Activated CD4-positive, alpha-beta T cell treated with anti-CD3 and anti-CD28 coated beads, Interleukin-2, Interleukin-4, amounts not matched to agents 100 ng/mL and 50 ng/mL, durations not matched to agents 16 hours and 8 hours (primary cell): ENCODE measurements around the gene PAX7.
"Not testable (repeated sequence)": the region's sequence is repeated elsewhere in the genome, so short reads cannot be mapped to it uniquely, and the experiment has no call there.

ENCODE experiments used
- DNase-seq: peaks from one replicate; pipeline ENCODE4 v3.0.0-alpha.2; 2020; ENCODE audit warnings: low spot score

The PAX7 gene

DNA sequence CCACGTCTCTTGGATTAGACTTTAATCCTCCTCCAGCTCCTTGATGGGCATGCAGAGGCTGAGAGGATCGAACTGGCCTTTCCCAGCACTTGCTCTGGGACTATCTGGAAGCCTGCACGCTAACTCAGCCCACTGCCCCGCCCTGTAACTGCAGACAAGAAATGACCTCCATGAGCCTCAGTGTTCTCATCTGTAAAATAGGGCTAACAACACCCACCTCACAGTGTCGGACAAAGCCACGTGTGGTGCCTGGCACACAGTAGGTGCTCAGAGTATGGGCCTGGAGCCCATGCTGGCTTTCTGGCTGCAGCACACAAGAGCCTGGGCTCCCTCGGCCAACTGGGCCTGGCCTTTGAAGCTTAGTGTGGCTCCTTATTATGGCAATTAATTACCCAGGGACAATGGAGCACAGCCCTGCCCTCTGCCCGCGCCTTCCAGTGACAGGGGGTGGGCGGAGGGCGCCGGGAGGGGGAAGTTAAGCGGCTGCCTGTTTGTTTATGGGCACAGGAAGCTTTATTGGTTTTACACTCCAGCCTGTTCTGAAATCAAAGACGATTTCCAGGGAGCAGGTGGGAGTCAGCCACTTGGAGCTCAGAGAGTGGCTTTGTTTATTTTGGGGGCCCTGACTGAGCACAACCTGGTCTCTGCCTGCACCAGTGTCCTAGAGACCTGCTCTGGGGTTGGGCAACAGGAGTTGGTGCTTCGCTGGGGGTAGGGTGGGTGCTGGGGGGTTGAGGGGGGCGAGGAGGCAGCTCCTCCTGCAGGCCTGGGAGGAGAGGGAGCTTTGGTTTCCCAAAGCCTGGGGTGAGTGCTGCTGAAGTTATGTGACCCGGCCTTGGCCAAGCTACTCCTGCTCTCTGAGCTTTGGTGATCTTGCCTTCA is 31.0 kb downstream of the PAX7 start:
- DNase-seq = no peak

DNA sequence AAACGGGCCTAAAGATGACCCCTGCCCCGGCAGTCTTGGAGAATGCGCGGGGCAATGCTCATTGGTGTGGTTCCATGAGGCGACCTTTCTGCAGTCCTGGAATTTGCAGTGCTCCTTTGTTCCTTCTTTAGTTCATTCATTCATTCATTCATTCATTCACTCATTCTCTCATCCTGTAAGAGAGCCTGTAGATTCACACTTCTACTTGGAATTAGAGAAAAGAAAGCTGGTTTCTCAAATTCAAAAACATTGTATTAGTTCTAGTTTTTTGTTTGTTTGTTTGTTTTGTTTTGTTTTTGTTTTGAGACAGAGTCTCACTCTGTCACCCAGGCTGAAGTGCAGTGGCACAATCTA is 31.6 kb downstream of the PAX7 start:
- DNase-seq = no peak

DNA sequence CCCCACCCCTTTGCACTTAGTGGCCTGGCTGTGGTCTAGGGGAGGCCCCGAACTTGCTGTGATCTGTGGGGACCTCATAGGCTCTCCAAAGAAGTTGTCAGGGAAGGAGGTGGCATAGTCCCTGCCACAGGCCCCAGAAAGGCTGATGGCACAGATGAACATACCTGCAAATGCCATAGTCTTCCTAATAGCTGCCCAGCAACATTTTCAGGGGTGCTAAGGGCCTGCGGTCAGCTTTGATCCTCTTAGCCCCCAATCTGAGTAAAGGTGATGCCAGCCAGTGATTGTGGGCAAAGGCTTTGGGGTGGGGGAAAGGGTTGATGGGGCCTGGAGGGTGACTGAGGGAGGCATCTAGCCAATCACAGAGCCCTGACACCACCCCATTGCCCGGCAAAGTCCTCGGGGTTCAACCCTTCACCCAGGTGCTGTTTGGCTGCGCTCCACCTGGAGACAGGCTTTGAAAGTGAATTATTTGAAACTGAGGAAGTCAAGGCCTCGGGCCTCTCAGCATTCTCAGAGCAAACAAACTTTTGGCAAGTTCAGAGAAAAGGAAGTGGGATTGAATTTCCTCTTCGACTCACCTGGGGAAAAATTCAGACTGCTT is 35.8 kb downstream of the PAX7 start:
- no peak for DNase-seq

DNA sequence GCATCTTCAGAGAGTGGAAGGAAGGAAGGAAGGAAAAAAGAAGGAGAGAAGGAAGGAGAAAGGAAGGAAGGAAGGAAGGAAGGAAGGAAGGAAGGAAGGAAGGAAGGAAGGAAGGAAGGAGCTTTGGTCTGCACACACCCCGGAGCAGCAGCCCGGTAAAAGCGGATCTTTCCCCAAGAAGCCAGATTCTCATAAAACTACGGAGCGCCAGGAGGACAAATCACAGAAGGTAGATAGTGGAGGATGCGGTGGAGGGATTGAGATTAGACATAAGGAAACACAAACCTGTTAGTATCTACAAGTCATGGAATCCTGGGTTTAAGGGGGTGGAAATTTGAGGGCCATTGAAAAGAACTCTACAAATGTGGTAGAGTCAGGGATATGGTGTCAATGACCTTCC is 36.7 kb downstream of the PAX7 start:
- no peak for DNase-seq

DNA sequence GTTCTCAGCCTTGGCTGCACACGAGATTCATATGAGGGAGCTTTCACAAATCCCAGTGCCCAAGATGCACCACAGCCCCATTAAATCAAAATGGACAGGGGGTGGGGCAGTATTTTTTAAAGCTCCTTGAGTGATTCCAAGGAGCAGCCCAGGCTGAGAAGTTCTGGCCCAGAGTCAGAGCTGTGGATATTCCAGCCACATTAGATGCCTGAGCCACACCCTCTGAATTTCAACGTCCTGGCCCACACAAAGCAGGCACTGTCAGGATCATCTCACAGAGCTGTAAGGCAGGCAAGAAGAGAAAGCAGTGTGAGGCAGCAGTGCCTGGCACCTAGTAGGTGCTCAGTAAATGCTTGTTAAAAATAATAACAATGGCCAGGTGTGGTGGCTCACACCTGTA is 37.4 kb downstream of the PAX7 start:
- no peak for DNase-seq

DNA sequence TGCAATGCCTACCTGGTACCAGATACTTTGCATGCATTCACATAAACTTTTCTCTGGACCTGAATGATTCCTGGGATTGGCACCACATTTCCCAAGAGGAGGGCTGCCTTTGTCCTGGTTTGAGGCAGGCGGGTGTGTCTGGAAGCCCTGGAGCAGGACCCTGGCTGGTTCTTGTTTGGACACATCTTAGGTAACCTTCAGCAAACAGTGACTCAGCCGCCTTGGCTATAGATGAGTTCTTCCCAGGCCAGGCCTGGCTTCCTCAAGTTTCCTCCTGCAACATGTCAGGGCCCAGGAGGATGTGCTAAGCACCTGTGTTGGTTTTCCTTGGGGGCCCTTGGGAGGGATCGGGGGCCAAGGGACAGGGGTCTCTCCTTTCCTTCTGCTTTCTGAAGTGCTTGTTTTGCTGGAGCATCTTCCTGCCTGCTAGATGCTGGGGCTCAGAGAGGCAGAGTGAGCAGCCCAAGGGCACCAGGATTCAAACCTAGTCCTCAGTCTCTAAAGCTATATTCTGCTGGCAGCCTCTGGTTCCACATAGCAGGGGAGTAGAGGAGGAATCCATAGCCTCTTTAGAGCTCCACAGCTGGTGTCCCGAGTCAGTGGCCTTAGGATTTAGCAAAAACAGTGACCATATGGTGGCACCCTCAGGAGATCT is 38.2 kb downstream of the PAX7 start:
- DNase-seq = no peak

DNA sequence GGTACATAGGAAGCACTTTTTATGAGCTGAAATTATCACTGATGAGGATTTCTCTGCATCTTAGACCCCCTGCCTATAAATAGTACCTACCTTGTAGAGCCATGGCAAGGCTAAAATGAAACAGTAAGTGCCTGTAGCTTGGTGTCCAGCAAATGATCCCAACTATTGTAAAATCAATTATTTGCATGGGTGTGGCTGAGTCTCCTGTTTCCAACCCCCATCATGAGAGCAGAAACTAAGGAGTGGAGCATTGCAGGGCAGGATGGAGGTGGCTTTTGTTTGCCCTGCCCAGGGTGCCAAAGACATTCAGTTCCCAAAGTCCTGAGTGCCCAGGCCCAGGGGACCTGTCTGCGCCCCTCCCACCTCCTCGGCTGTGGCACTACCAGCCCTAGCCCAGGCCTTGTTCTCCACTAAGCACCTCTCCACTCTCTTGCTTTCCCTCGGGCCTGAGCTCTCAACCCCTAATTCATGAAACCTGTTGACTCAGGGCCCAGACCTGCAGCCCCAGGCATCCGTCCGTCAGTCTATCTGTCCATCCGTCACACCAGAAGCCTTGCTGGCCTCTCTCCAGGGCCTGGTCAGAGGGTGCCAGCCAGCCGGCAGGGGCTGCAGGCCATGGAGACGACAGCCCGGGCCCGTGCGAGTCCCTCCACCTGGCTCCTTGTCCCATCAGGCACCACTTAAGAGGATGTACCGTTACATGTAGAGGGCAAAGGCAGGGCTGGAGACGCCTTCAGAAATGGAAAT is 39.6 kb downstream of the PAX7 start:
- DNase-seq = no peak

- DNase-seq = no peak
These were observed 40.2 kb downstream of the PAX7 start for GRCh38 chr1:18670868-18671225.

GRCh38 chr1:18673976-18674375 is 43.3 kb downstream of the PAX7 start:
- DNase-seq = no peak

- no peak for DNase-seq
These were observed 45.7 kb downstream of the PAX7 start for GRCh38 chr1:18676332-18676781.

DNA sequence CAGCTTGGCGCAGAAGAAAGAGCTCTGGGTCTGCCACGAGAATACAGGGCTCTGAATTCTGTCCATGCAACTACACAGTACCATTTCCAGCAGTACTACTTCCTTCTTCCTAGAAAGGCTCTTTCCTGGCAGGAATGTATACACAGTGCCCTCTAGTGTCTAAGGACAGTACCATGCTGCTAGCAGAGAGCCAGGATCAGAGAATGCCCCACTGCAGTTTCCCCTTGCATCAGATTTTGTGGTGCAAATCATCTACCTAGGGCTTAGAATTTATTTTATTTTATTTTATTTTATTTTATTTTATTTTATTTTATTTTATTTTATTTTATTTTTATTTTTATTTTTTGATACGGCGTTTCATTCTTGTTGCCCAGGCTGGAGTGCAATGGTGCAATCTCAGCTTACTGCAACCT is 50.8 kb downstream of the PAX7 start:
- peak; percentile 47 for DNase-seq

- no peak for DNase-seq
These were observed 51.7 kb downstream of the PAX7 start for GRCh38 chr1:18682375-18682774.

GRCh38 chr1:18684303-18684702 is 53.7 kb downstream of the PAX7 start:
- no peak for DNase-seq

- DNase-seq = no peak
These were observed 55.9 kb downstream of the PAX7 start for GRCh38 chr1:18686540-18686939.

- no peak for DNase-seq
These were observed 56.6 kb downstream of the PAX7 start for GRCh38 chr1:18687273-18687672.

- no peak for DNase-seq
These were observed 61.0 kb downstream of the PAX7 start for GRCh38 chr1:18691648-18692047.

DNA sequence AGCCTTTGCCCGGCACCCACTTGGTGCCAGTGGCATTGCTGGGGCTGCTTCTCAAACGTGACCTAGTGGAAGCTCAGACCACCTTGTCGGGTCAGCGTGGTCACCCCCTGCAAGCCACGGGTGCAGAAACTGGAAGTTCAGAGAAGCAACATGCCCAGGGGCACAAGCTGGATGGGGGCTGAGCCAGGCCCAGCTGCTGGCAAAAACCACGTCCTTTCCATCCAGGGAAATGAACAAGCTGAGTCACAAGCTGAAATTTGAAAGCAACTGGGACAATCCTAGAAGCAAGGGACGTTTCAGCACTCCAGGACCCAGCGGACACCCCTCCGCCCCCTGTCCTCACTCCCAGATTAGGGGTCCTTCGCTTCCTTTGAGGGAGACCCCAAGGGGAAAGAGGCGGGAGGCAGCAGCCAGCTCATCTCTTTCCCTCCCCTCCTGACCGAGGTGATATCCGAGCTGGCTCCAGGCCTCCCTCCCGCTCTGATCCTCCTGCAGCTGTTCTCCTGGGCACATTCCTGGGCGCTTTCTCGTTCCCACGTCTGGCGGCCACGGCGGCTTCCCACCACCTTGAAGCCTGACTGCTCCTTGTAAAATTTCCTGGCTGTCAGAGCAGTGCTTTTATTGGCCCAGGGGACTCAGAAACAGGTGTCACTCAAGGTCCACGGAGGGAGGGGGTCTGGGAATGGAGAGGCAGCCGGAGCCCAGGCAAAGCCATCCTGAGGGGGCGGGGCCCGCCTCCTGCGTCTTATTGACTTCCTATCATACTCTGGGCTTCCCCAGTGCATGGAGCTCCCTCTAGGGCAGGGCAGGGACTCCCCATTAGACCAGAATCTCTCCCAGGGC is 62.8 kb downstream of the PAX7 start:
- no peak for DNase-seq

GRCh38 chr1:18694289-18694688 is 63.6 kb downstream of the PAX7 start:
- not testable (repeated sequence) for DNase-seq

GRCh38 chr1:18697541-18697940 is 66.9 kb downstream of the PAX7 start:
- no peak for DNase-seq

- DNase-seq = no peak
These were observed 69.9 kb downstream of the PAX7 start for GRCh38 chr1:18700530-18700929.

DNA sequence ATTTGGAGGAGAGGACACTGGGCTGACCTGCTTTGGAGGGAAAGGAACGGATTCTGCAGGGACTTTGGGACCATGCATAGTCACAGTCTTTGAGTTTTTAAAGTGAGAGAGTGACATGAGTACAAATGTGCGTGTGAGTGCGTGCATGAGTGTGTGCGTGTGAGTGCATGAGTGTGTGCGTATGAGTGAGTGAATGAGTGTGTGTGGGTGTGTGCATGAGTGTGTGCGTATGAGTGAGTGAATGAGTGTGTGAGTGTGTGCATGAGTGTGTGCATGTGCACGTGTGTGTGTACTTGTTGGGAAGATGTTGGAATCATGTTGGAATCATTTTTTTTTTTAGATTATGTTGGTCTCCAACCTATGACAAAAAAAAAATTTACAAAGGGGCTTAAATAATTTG is 70.5 kb downstream of the PAX7 start:
- no peak for DNase-seq
